SK-N-SH (cell line): ENCODE measurements around the gene CAV3. TPM values are rescaled to one million over a fixed set of nuclear protein-coding genes. Genes with fewer than 3 reads are reported as not detected.
A peak's percentile ranks its signal among the peaks of the same experiment; 100 is the strongest.

Source experiments
- CTCF ChIA-PET: fragments of 300-600, 350-600 bp; formaldehyde crosslinking; extraction: SDS; loops from one replicate; lab custom pipeline; 2021; lab: Yijun Ruan, JAX
- POLR2A ChIA-PET: fragments of 350-600 bp; sonication (Branson Sonifier 250); formaldehyde crosslinking; extraction: SDS; loops from one replicate; lab custom pipeline; 2020; ENCODE audit warnings: antibody characterized with exemption, inconsistent platforms; lab: Yijun Ruan, JAX
- DNase-seq: peaks from one replicate; pipeline ENCODE4 v3.0.0; 2012
- H2AFZ ChIP-seq: fragments of 200-600 bp; sonication (generic); 2 replicates; pipeline ENCODE4 v1.8.1; 2016; ENCODE audit warnings: antibody characterized with exemption, mild to moderate bottlenecking, low read depth
- H3F3A ChIP-seq: fragments of 200-600 bp; sonication (generic); replicated peaks from 2 replicates; pipeline ENCODE3; 2016; ENCODE audit warnings: antibody characterized with exemption, mild to moderate bottlenecking; ENCODE audit not compliant: insufficient read depth
- H3K27ac ChIP-seq, 2 experiments: fragments of 200-500 bp in 1 of 2; fragments of 200-600 bp in 1 of 2; sonication (Bioruptor generic) in 1 of 2; sonication (generic), shearing (Covaris generic) in 1 of 2; 2 replicates each; pipeline versions ENCODE4 v1.5.1 to v1.6.1; 2014 to 2016; ENCODE audit warnings: low read depth in 2 of 2, inconsistent platforms in 1 of 2, low read length in 1 of 2, mild to moderate bottlenecking in 1 of 2, mixed read lengths in 1 of 2
- H3K27me3 ChIP-seq: fragments of 200-600 bp; sonication (generic), shearing (Covaris generic); 2 replicates; pipeline ENCODE4 v1.6.1; 2016; ENCODE audit warnings: mixed run types; ENCODE audit not compliant: insufficient read depth
- H3K36me3 ChIP-seq, 2 experiments: fragments of 200-500 bp in 1 of 2; fragments of 200-600 bp in 1 of 2; sonication (Bioruptor generic) in 1 of 2; sonication (generic) in 1 of 2; replicated peaks in 1 of 2; 2 replicates each; pipeline versions ENCODE3 to v1.5.1; 2014 to 2016; ENCODE audit warnings: low read length in 1 of 2, mild to moderate bottlenecking in 1 of 2; ENCODE audit not compliant: insufficient read depth in 2 of 2, control insufficient read depth in 1 of 2
- H3K4me1 ChIP-seq, 2 experiments: fragments of 200-500 bp in 1 of 2; fragments of 200-600 bp in 1 of 2; sonication (Bioruptor generic) in 1 of 2; sonication (generic), shearing (Covaris generic) in 1 of 2; 2 replicates each; pipeline versions ENCODE4 v1.5.1 to v1.6.1; 2014 to 2016; ENCODE audit warnings: low read depth in 1 of 2, low read length in 1 of 2, mixed run types in 1 of 2; ENCODE audit not compliant: insufficient read depth in 2 of 2, control insufficient read depth in 1 of 2
- H3K4me2 ChIP-seq: fragments of 200-600 bp; sonication (generic), shearing (Covaris generic); 2 replicates; pipeline ENCODE4 v1.6.1; 2017; ENCODE audit warnings: mixed run types
- H3K4me3 ChIP-seq, 2 experiments: fragments of 200-500 bp in 1 of 2; fragments of 200-600 bp in 1 of 2; sonication (Bioruptor generic) in 1 of 2; sonication (generic), shearing (Covaris generic) in 1 of 2; 2 replicates each; pipeline versions ENCODE4 v1.5.1 to v1.8.1; 2014 to 2016; ENCODE audit warnings: low read depth in 2 of 2, inconsistent platforms in 1 of 2, low read length in 1 of 2, mild to moderate bottlenecking in 1 of 2, mixed read lengths in 1 of 2, moderate library complexity in 1 of 2
- H3K79me2 ChIP-seq: fragments of 200-600 bp; sonication (generic); 2 replicates; pipeline ENCODE4 v1.8.1; 2017; ENCODE audit warnings: mild to moderate bottlenecking; ENCODE audit not compliant: insufficient read depth
- H3K9ac ChIP-seq: fragments of 200-600 bp; sonication (generic); 2 replicates; pipeline ENCODE4 v1.6.1; 2017; ENCODE audit warnings: mixed run types
- H3K9me2 ChIP-seq: fragments of 200-600 bp; sonication (generic); 2 replicates; pipeline ENCODE4 v1.6.1; 2017; ENCODE audit warnings: mixed run types
- H3K9me3 ChIP-seq: fragments of 200-600 bp; sonication (generic); 2 replicates; pipeline ENCODE4 v1.6.1; 2017; ENCODE audit warnings: mixed run types, mild to moderate bottlenecking, moderate library complexity
- H4K20me1 ChIP-seq: fragments of 200-600 bp; sonication (generic); 2 replicates; pipeline ENCODE4 v1.6.1; 2017; ENCODE audit warnings: mild to moderate bottlenecking, mixed run types; ENCODE audit not compliant: insufficient read depth
- CHD2 ChIP-seq: fragments of 150-350 bp; IDR thresholded peaks from 2 replicates; pipeline ENCODE4 v1.6.1; 2018; ENCODE audit warnings: low read length; ENCODE audit not compliant: partially characterized antibody
- CTCF ChIP-seq: fragments of 200-600 bp; sonication (generic); IDR thresholded peaks from 2 replicates; pipeline ENCODE4 v1.6.1; 2017; ENCODE audit warnings: antibody characterized with exemption, mild to moderate bottlenecking, moderate library complexity
- ELF1 ChIP-seq: IDR thresholded peaks from 2 replicates; pipeline ENCODE4 v1.4.0; 2012
- EP300 ChIP-seq, 2 experiments: IDR thresholded peaks; 2 replicates each; pipeline versions ENCODE4 v1.4.0 to v1.6.1; 2012; ENCODE audit warnings: borderline replicate concordance in 1 of 2, low read depth in 1 of 2, low read length in 1 of 2
- IRF3 ChIP-seq: fragments of 150-350 bp; IDR thresholded peaks from 2 replicates; pipeline ENCODE4 v1.6.1; 2016; ENCODE audit warnings: mild to moderate bottlenecking, low read depth, low read length
- POLR2AphosphoS5 ChIP-seq: IDR thresholded peaks from 2 replicates; pipeline ENCODE4 v1.6.1; 2012; ENCODE audit warnings: low read depth, low read length
- RAD21 ChIP-seq: IDR thresholded peaks from 2 replicates; pipeline ENCODE4 v1.6.1; 2012; ENCODE audit warnings: mild to moderate bottlenecking, low read length
- RCOR1 ChIP-seq: fragments of 150-350 bp; IDR thresholded peaks from 2 replicates; pipeline ENCODE4 v1.6.1; 2017; ENCODE audit warnings: antibody characterized with exemption, low read length
- REST ChIP-seq: IDR thresholded peaks from 2 replicates; pipeline ENCODE4 v1.6.1; 2012; ENCODE audit warnings: mild to moderate bottlenecking, low read depth, low read length, moderate library complexity
- RFX5 ChIP-seq: IDR thresholded peaks from 2 replicates; pipeline ENCODE4 v1.6.1; 2012; ENCODE audit warnings: mild to moderate bottlenecking, improper control_type of control experiment, low read length
- RXRA ChIP-seq: IDR thresholded peaks from 2 replicates; pipeline ENCODE4 v1.4.0; 2012; ENCODE audit warnings: low read depth, mild to moderate bottlenecking, borderline replicate concordance
- TCF12 ChIP-seq: IDR thresholded peaks from 2 replicates; pipeline ENCODE4 v1.4.0; 2012
- USF1 ChIP-seq: IDR thresholded peaks from 2 replicates; pipeline ENCODE4 v1.4.0; 2012; ENCODE audit warnings: low read depth, borderline replicate concordance
- USF2 ChIP-seq: fragments of 150-350 bp; IDR thresholded peaks from 2 replicates; pipeline ENCODE4 v1.6.1; 2017; ENCODE audit warnings: antibody characterized with exemption, low read length, low read depth, borderline replicate concordance
- YY1 ChIP-seq: IDR thresholded peaks from 2 replicates; pipeline ENCODE4 v1.4.0; 2012; ENCODE audit warnings: low read depth, mild to moderate bottlenecking
- WGBS: methylation state at CpG from one replicate; pipeline ENCODE4 v1.1.6; 2017; ENCODE audit warnings: low lambda C conversion rate; 5-methylcytosine and 5-hydroxymethylcytosine counted together
- polyA plus RNA-seq, 3 experiments: library from polyadenylated mRNA; depleted of rRNA; stranded (reverse); fragments of >200 nt; gene quantifications; 2 replicates each; pipeline ENCODE4 v1.2.3, GENCODE V29; 2012

CAV3 gene
- polyA plus RNA-seq, 1 of the 3 experiments (the other 2 are of a cell fraction), result not detected

GRCh38 chr3:8743021-8743601 is 9.5 kb downstream of the CAV3 start (continued):
- TF ChIP-seq YY1, result no peak
- TF ChIP-seq CTCF, result no peak
- no peak for TF ChIP-seq REST
- TF ChIP-seq TCF12, result no peak
- TF ChIP-seq ELF1, result no peak
- no peak for TF ChIP-seq RAD21
- TF ChIP-seq USF1, result no peak

- Histone ChIP-seq H3K36me3 (no peaks in the 10 kb centered on the region), H3K27me3 (no peaks in the 10 kb centered on the region), H3K4me1 (peaks cover 10 to 25% of the 10 kb centered on the region in 2 experiments), H2AFZ (0 out of 2 replicates have a peak overlapping the region, but pooled peaks have one; percentile 19)
- 91% methylated on average over 3 of the region's 3 CpGs for WGBS
- DNase-seq, result no peak
- TF ChIP-seq CHD2, result no peak
- no peak for TF ChIP-seq USF2
- no peak for TF ChIP-seq EP300 (IDR thresholded peaks at IDR 0.05; ENCODE audit: borderline replicate concordance in 1 of 2, low read depth in 1 of 2, low read length in 1 of 2)
- no peak for TF ChIP-seq RFX5
- no peak for TF ChIP-seq RXRA
- no peak for TF ChIP-seq POLR2AphosphoS5
- no peak for TF ChIP-seq TCF12
- no peak for TF ChIP-seq RCOR1
- no peak for TF ChIP-seq IRF3
- TF ChIP-seq, all 33 proteins: peak for 0
- CTCF ChIA-PET, result interaction anchor here (1.4 to 1.7 kb wide), 2 partner anchors 8 to 11 kb away, joined by 3 to 4 read pairs; no protein-coding TSS in a partner anchor
- Histone ChIP-seq H3K9me2 (no peaks in the 10 kb centered on the region), H3K9ac (no peak overlapping the region), H3K4me3 (no peak overlapping the region), H3K79me2 (no peaks in the 10 kb centered on the region), H3F3A (peaks cover 16% of the 10 kb centered on the region), H4K20me1 (no peaks in the 10 kb centered on the region), H3K27ac (no peak overlapping the region), H3K9me3 (no peaks in the 10 kb centered on the region), H3K4me2 (no peak overlapping the region)
- POLR2A ChIA-PET, result interaction anchor here (0.6 kb wide), 1 partner anchor 531 kb away, joined by 3 read pairs; no protein-coding TSS in a partner anchor
Observed at GRCh38 chr3:8743911-8744310, 10.3 kb downstream of the CAV3 start.
